Loucy (cell line): ENCODE data around the gene ITGAL.

Experiments
- H2AFZ ChIP-seq: fragments of 200-600 bp; sonication (generic); 2 replicates; pipeline ENCODE4 v1.6.0; 2016; ENCODE audit warnings: antibody characterized with exemption, mild to moderate bottlenecking, low read length, moderate library complexity
- H3F3A ChIP-seq: fragments of 200-600 bp; 2 replicates; pipeline ENCODE4 v1.6.0; 2016; ENCODE audit warnings: antibody characterized with exemption, low read depth, mild to moderate bottlenecking
- H3K27me3 ChIP-seq: fragments of 200-600 bp; sonication (generic); 2 replicates; pipeline ENCODE4 v1.6.1; 2014; ENCODE audit warnings: low read length, mild to moderate bottlenecking; ENCODE audit not compliant: insufficient read depth, poor library complexity, severe bottlenecking
- H3K36me3 ChIP-seq: fragments of 200-600 bp; sonication (generic); 2 replicates; pipeline ENCODE4 v1.6.1; 2016; ENCODE audit warnings: low read length; ENCODE audit not compliant: insufficient read depth
- H3K4me1 ChIP-seq: fragments of 200-600 bp; sonication (generic); 2 replicates; pipeline ENCODE4 v1.5.1; 2014; ENCODE audit warnings: low read length, mild to moderate bottlenecking; ENCODE audit not compliant: insufficient read depth, poor library complexity, severe bottlenecking
- H3K4me2 ChIP-seq: fragments of 200-600 bp; sonication (generic); 2 replicates; pipeline ENCODE4 v1.6.0; 2014; ENCODE audit warnings: antibody characterized with exemption, low read length, low read depth, mild to moderate bottlenecking; ENCODE audit not compliant: poor library complexity, severe bottlenecking
- H3K4me3 ChIP-seq: fragments of 200-600 bp; sonication (generic); 2 replicates; pipeline ENCODE4 v1.5.1; 2014; ENCODE audit warnings: low read length, mild to moderate bottlenecking, mixed read lengths; ENCODE audit not compliant: poor library complexity, severe bottlenecking
- H3K79me2 ChIP-seq: fragments of 200-600 bp; sonication (generic); 2 replicates; pipeline ENCODE4 v1.6.1; 2014; ENCODE audit warnings: low read length; ENCODE audit not compliant: insufficient read depth
- H3K9ac ChIP-seq: fragments of 200-600 bp; sonication (generic); 2 replicates; pipeline ENCODE4 v1.6.0; 2014; ENCODE audit warnings: mild to moderate bottlenecking, low read depth, low read length, moderate library complexity; ENCODE audit not compliant: poor library complexity, severe bottlenecking
- H3K9me2 ChIP-seq: fragments of 200-600 bp; sonication (generic); replicated peaks from 2 replicates; pipeline ENCODE4 v1.6.1; 2016; ENCODE audit warnings: low read depth, low read length, mixed read lengths
- H3K9me3 ChIP-seq: fragments of 200-600 bp; sonication (generic); 2 replicates; pipeline ENCODE4 v1.6.1; 2014; ENCODE audit warnings: mild to moderate bottlenecking, antibody characterized with exemption, low read length, low read depth; ENCODE audit not compliant: insufficient read depth
- H4K20me1 ChIP-seq: fragments of 200-600 bp; sonication (generic); 2 replicates; pipeline ENCODE4 v1.6.0; 2014; ENCODE audit warnings: antibody characterized with exemption, low read length, mild to moderate bottlenecking; ENCODE audit not compliant: insufficient read depth, poor library complexity, severe bottlenecking
- EZH2phosphoT487 ChIP-seq: fragments of 200-600 bp; IDR thresholded peaks from 2 replicates; pipeline ENCODE4 v1.6.1; 2018; ENCODE audit warnings: antibody characterized with exemption, mild to moderate bottlenecking, moderate library complexity, borderline replicate concordance
- TF ChIP-seq, protein P1 (sequence below): fragments of 200-600 bp; sonication (generic); conservative IDR thresholded peaks from 2 replicates; pipeline ENCODE4 v1.5.1; 2014; ENCODE audit warnings: mild to moderate bottlenecking, antibody characterized with exemption, low read length

Gene ITGAL

GRCh38 chr16:30562021-30562420 is 89.5 kb downstream of the ITGAL start:
- no peak overlapping the region for H3K4me2 ChIP-seq
- no peaks in the 10 kb centered on the region for H4K20me1 ChIP-seq
- peaks cover 11% of the 10 kb centered on the region for H3K79me2 ChIP-seq
- no peak overlapping the region for H2AFZ ChIP-seq
- H3K4me1 ChIP-seq: peaks cover 9% of the 10 kb centered on the region
- no peaks in the 10 kb centered on the region for H3K9me2 ChIP-seq
- no peak overlapping the region for H3K9ac ChIP-seq
- H3F3A ChIP-seq: no peaks in the 10 kb centered on the region
- no peaks in the 10 kb centered on the region for H3K27me3 ChIP-seq
- H3K9me3 ChIP-seq: no peaks in the 10 kb centered on the region
- no peak overlapping the region for H3K4me3 ChIP-seq
- TF ChIP-seq EZH2phosphoT487: no peak
- TF ChIP-seq, protein P1, sequence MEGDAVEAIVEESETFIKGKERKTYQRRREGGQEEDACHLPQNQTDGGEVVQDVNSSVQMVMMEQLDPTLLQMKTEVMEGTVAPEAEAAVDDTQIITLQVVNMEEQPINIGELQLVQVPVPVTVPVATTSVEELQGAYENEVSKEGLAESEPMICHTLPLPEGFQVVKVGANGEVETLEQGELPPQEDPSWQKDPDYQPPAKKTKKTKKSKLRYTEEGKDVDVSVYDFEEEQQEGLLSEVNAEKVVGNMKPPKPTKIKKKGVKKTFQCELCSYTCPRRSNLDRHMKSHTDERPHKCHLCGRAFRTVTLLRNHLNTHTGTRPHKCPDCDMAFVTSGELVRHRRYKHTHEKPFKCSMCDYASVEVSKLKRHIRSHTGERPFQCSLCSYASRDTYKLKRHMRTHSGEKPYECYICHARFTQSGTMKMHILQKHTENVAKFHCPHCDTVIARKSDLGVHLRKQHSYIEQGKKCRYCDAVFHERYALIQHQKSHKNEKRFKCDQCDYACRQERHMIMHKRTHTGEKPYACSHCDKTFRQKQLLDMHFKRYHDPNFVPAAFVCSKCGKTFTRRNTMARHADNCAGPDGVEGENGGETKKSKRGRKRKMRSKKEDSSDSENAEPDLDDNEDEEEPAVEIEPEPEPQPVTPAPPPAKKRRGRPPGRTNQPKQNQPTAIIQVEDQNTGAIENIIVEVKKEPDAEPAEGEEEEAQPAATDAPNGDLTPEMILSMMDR: no peak
- no peaks in the 10 kb centered on the region for H3K36me3 ChIP-seq

- Histone ChIP-seq H2AFZ (no peak overlapping the region), H3K4me3 (no peak overlapping the region), H4K20me1 (no peaks in the 10 kb centered on the region), H3K4me2 (no peak overlapping the region), H3K27me3 (no peaks in the 10 kb centered on the region), H3K4me1 (peaks cover 16% of the 10 kb centered on the region), H3K9me3 (no peaks in the 10 kb centered on the region), H3K36me3 (no peaks in the 10 kb centered on the region), H3K79me2 (peaks cover 9% of the 10 kb centered on the region), H3F3A (no peaks in the 10 kb centered on the region), H3K9me2 (no peaks in the 10 kb centered on the region), H3K9ac (no peak overlapping the region)
- TF ChIP-seq, protein P1: no peak
- no peak for TF ChIP-seq EZH2phosphoT487
Observed at GRCh38 chr16:30565526-30565925, 93.0 kb downstream of the ITGAL start.

GRCh38 chr16:30565984-30566383 is 93.4 kb downstream of the ITGAL start:
- H3K9ac ChIP-seq: no peak overlapping the region
- no peak for TF ChIP-seq EZH2phosphoT487
- TF ChIP-seq, protein P1: no peak
- no peak overlapping the region for H3K4me2 ChIP-seq
- H3F3A ChIP-seq: no peaks in the 10 kb centered on the region
- H3K9me2 ChIP-seq: no peaks in the 10 kb centered on the region
- H4K20me1 ChIP-seq: no peaks in the 10 kb centered on the region
- H3K27me3 ChIP-seq: no peaks in the 10 kb centered on the region
- no peaks in the 10 kb centered on the region for H3K36me3 ChIP-seq
- H3K79me2 ChIP-seq: peaks cover 12% of the 10 kb centered on the region
- H3K4me3 ChIP-seq: no peak overlapping the region
- H3K9me3 ChIP-seq: no peaks in the 10 kb centered on the region
- H3K4me1 ChIP-seq: peaks cover 16% of the 10 kb centered on the region
- H2AFZ ChIP-seq: no peak overlapping the region
